GM21447 (cell line): ENCODE data around the gene CYSRT1.
A peak's percentile ranks its signal among the peaks of the same experiment; 100 is the strongest.
"Not testable (repeated sequence)": the region's sequence is repeated elsewhere in the genome, so short reads cannot be mapped to it uniquely, and the experiment has no call there.

ENCODE experiments used
- ATAC-seq: cut with Tn5 transposase; IDR thresholded peaks from one replicate; pipeline ENCODE4 v1.9.1; 2021; ENCODE audit not compliant: unreplicated experiment

CYSRT1 gene

GRCh38 chr9:137235424-137236237, 10.7 kb downstream of the CYSRT1 start:
- ATAC-seq = no peak

- ATAC-seq = no peak
Observed at GRCh38 chr9:137236238-137236935, 11.4 kb downstream of the CYSRT1 start.

- ATAC-seq = no peak
Observed at GRCh38 chr9:137236936-137237421, 12.0 kb downstream of the CYSRT1 start.

- ATAC-seq = no peak
Observed at GRCh38 chr9:137237759-137238726, 13.1 kb downstream of the CYSRT1 start.

GRCh38 chr9:137239541-137240200, 14.7 kb downstream of the CYSRT1 start:
- not testable (repeated sequence) for ATAC-seq

- ATAC-seq = peak; percentile 18
Observed at GRCh38 chr9:137240318-137240840, 15.4 kb downstream of the CYSRT1 start.

GRCh38 chr9:137240841-137241489, 16.0 kb downstream of the CYSRT1 start, which contains the start of gene TUBB4B:
TUBB4B (plus strand) TSS chr9:137241287; CDS start chr9:137241361, 74 bp downstream.
- ATAC-seq = peak; percentile 73

GRCh38 chr9:137241490-137242268, 16.7 kb downstream of the CYSRT1 start:
- ATAC-seq = peak; percentile 4

GRCh38 chr9:137242269-137243203, 17.6 kb downstream of the CYSRT1 start:
- no peak for ATAC-seq

GRCh38 chr9:137243266-137243625, 18.3 kb downstream of the CYSRT1 start:
- ATAC-seq = not testable (repeated sequence)

- ATAC-seq = no peak
Observed at GRCh38 chr9:137243626-137244485, 18.9 kb downstream of the CYSRT1 start.

- ATAC-seq = no peak
Observed at GRCh38 chr9:137244486-137245449, 19.8 kb downstream of the CYSRT1 start.

- ATAC-seq = no peak
Observed at GRCh38 chr9:137245450-137246421, 20.8 kb downstream of the CYSRT1 start.

- ATAC-seq = no peak
Observed at GRCh38 chr9:137247135-137247915, 22.4 kb downstream of the CYSRT1 start.
